Fibroblast of the aortic adventitia (primary cell): ENCODE results near the gene BTBD7. TPM values are rescaled to one million over a fixed set of nuclear protein-coding genes. Genes with fewer than 3 reads are reported as not detected.

ENCODE experiments used
- DNase-seq: peaks from one replicate; pipeline ENCODE4 v3.0.0-alpha.2; 2010; ENCODE audit warnings: low read depth
- H3K4me3 ChIP-seq: 2 replicates; pipeline ENCODE4 v1.5.1; 2011; ENCODE audit warnings: low read depth, mild to moderate bottlenecking, control low read depth, low read length, moderate library complexity
- CTCF ChIP-seq: IDR thresholded peaks from 2 replicates; pipeline ENCODE4 v1.5.1; 2011; ENCODE audit warnings: mild to moderate bottlenecking, low read length, control low read depth, inconsistent platforms; ENCODE audit not compliant: insufficient read depth
- total RNA-seq: library from RNA; depleted of rRNA; stranded (reverse); fragments of >200 nt; gene quantifications from 2 replicates; pipeline ENCODE4 v1.2.3, GENCODE V29; 2012; ENCODE audit warnings: low replicate concordance

Gene BTBD7
- total RNA-seq, 1 donor: 38.0 TPM

GRCh38 chr14:93319958-93320357 is 12.9 kb downstream of the BTBD7 start:
- no peak for DNase-seq
- TF ChIP-seq CTCF: no peak
- no peak overlapping the region for H3K4me3 ChIP-seq

GRCh38 chr14:93319494-93319893 is 13.3 kb downstream of the BTBD7 start:
- H3K4me3 ChIP-seq: no peak overlapping the region
- TF ChIP-seq CTCF: no peak
- no peak for DNase-seq

GRCh38 chr14:93318927-93319326 is 13.9 kb downstream of the BTBD7 start:
- no peak for TF ChIP-seq CTCF
- DNase-seq: no peak
- no peak overlapping the region for H3K4me3 ChIP-seq

GRCh38 chr14:93317875-93318807 is 14.7 kb downstream of the BTBD7 start:
- TF ChIP-seq CTCF: no peak
- H3K4me3 ChIP-seq: no peak overlapping the region
- peak; percentile 42 for DNase-seq

GRCh38 chr14:93317210-93317874 is 15.5 kb downstream of the BTBD7 start:
- H3K4me3 ChIP-seq: no peak overlapping the region
- no peak for TF ChIP-seq CTCF
- no peak for DNase-seq

- no peak for DNase-seq
- H3K4me3 ChIP-seq: no peak overlapping the region
- TF ChIP-seq CTCF: no peak
These were observed 16.1 kb downstream of the BTBD7 start for GRCh38 chr14:93316716-93317115.
